IPS-20b (cell line): ENCODE measurements around the gene MRC1.

ENCODE experiments used
- H3K27ac ChIP-seq: one replicate; pipeline ENCODE4 v1.5.1; 2013; ENCODE audit warnings: low read length
- H3K27me3 ChIP-seq: 2 replicates; pipeline ENCODE4 v1.6.1; 2013; ENCODE audit warnings: mild to moderate bottlenecking, low read length, inconsistent platforms; ENCODE audit not compliant: insufficient read depth
- H3K36me3 ChIP-seq: 2 replicates; pipeline ENCODE4 v1.6.1; 2013; ENCODE audit warnings: low read depth, mild to moderate bottlenecking, inconsistent platforms, low read length, moderate library complexity; ENCODE audit not compliant: insufficient read depth
- H3K4me1 ChIP-seq: 2 replicates; pipeline ENCODE4 v1.6.1; 2013; ENCODE audit warnings: mild to moderate bottlenecking, control low read depth, inconsistent platforms, low read length, moderate library complexity; ENCODE audit not compliant: insufficient read depth
- H3K4me3 ChIP-seq: 2 replicates; pipeline ENCODE4 v1.5.1; 2013; ENCODE audit warnings: mild to moderate bottlenecking, low read length, inconsistent platforms
- H3K9ac ChIP-seq: 2 replicates; pipeline ENCODE4 v1.6.1; 2013; ENCODE audit warnings: low read depth, mild to moderate bottlenecking, inconsistent platforms, low read length, moderate library complexity
- H3K9me3 ChIP-seq: 2 replicates; pipeline ENCODE4 v1.6.1; 2013; ENCODE audit warnings: mild to moderate bottlenecking, low read depth, low read length, inconsistent platforms; ENCODE audit not compliant: insufficient read depth

The MRC1 gene

DNA sequence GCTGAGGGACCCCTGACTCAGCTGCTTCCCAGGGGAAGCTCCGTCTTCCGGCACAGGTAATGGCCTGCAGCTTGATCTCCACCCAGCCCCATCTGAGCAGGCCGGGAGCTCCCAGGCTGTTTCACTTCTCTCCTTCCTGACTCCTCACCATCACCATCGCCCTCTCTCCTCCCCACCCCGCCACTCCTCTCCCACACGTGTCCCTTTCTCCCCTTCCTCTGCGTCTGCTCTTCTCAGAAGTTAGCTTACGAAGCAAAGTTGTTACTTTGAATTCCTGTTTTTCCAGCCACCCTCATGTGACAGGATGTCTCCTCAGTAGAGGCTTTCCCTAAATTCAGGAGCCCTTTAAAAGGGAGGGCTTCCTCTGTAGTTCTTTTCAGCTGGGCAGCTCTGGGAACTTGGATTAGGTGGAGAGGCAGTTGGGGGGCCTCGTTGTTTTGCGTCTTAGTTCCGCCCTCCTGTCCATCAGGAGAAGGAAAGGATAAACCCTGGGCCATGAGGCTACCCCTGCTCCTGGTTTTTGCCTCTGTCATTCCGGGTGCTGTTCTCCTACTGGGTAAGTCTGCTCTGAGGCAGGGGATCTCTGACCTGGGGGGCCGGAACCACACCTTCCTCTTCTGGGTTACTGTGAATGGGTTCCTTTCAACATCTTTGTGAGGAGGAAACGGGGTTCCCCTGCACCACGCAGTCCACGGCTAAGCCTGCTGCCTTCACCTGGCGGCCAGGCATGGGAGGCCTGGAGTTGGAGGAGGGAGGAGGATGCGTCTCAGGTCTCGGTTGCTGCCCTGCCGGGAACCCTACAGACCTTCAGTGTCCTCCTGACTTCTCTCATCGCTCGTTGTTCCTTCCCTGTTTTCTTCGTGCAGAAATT is at the start of gene MRC1:
TSS of gene MRC1 (plus strand) at position 378 of the 871 bp plus-strand sequence. CDS start at position 496, 118 bp downstream.
- Histone ChIP-seq H3K36me3 (no peaks in the 10 kb centered on the region), H3K9ac (no peak within 1 kb of the TSS), H3K4me1 (no peaks in the 10 kb centered on the region), H3K4me3 (no peak within 1 kb of the TSS), H3K27me3 (no peaks in the 10 kb centered on the region; the same call in 1 of the 2 replicates), H3K9me3 (no peaks in the 10 kb centered on the region), H3K27ac (no peak within 1 kb of the TSS)

DNA sequence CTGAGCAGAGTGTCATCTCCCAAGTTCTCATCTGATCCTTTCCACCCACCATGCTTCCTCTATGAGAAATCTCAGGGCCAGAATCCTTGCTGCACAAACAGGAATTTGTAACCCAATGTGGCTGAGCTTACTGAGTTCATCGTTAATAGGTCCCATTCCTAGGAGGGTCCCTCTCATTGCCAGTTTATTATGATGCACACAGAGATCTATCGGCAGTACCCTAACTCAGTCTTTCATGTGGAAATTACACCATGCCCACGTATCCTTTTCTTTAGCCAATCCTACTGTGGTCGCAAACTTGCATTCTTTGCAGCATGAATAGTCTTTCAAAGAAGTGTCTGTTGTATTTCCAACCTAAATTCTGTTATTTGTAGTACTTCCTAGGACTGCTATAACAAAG is 45.0 kb upstream of the MRC1 start:
- no peaks in the 10 kb centered on the region for H3K36me3 ChIP-seq
- H3K4me1 ChIP-seq = no peaks in the 10 kb centered on the region
- no peak overlapping the region for H3K4me3 ChIP-seq
- H3K9me3 ChIP-seq = no peaks in the 10 kb centered on the region
- no peak overlapping the region for H3K9ac ChIP-seq
- H3K27ac ChIP-seq = no peak overlapping the region
- H3K27me3 ChIP-seq = peaks cover 57% of the 10 kb centered on the region

DNA sequence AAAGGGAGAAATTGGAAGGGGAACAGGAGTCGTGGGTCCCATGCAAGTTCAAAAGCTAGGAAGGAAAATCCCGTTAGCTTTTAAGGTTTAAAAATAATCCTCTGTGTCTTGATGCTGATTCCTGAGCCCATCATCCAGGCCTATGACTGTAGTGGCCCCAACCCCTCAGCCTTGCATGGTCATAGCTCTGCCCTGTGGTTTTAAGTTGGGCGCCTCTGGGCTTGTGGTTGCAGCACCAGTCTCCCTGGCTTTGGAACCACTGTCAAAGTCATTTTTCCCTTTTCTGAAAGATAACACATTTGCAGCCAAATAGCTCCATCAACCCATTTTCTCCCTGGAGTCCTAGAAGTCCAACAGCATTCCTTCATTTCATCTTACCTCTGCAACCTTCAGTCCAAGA is 43.5 kb upstream of the MRC1 start:
- no peak overlapping the region for H3K27ac ChIP-seq
- no peaks in the 10 kb centered on the region for H3K4me1 ChIP-seq
- no peaks in the 10 kb centered on the region for H3K36me3 ChIP-seq
- H3K9me3 ChIP-seq = no peaks in the 10 kb centered on the region
- H3K9ac ChIP-seq = no peak overlapping the region
- no peak overlapping the region for H3K4me3 ChIP-seq
- H3K27me3 ChIP-seq = peaks cover 57% of the 10 kb centered on the region

DNA sequence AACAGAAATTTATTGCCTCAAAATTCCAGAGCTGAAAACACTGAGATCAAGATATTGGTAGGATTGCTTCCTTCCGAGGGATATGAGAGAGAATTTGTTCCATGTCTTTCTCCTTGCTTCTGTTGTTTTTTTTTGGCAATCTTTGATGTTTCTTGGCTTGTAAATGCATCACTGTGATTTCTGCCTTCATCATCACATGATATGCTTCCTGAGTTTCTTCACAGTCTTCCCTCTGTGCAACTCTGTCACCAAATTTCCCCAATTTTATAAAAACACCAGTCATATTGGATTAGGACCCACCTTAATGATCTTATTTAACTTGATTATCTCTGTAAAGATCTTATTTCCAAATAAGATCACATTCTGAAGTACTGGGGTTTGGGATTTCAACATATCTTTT is 42.4 kb upstream of the MRC1 start:
- Histone ChIP-seq H3K36me3 (no peaks in the 10 kb centered on the region), H3K4me3 (no peak overlapping the region), H3K27me3 (peaks cover 51% of the 10 kb centered on the region), H3K4me1 (no peaks in the 10 kb centered on the region), H3K9me3 (no peaks in the 10 kb centered on the region), H3K9ac (no peak overlapping the region), H3K27ac (no peak overlapping the region)

DNA sequence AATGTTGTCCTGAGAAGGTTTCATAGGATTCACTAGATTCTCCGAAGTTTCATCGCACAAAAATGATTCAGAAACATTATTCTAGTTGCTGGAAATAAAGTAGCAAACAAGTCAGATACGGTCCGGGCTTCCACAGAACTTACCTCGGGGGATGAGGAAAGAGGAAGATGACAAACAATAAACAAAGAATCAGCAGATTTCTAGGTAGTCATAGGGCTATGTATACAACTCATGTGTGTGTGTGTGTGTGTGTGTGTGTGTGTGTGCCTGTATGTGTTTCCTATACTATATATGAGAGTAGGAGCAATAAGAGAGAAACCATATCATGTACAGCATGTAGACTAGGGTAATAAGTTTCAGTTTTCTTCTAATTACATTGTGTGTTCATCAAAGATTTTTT is 40.7 kb upstream of the MRC1 start:
- Histone ChIP-seq H3K36me3 (no peaks in the 10 kb centered on the region), H3K9me3 (no peaks in the 10 kb centered on the region), H3K4me1 (no peaks in the 10 kb centered on the region), H3K27me3 (peaks cover 35% of the 10 kb centered on the region), H3K4me3 (no peak overlapping the region), H3K27ac (no peak overlapping the region), H3K9ac (no peak overlapping the region)

DNA sequence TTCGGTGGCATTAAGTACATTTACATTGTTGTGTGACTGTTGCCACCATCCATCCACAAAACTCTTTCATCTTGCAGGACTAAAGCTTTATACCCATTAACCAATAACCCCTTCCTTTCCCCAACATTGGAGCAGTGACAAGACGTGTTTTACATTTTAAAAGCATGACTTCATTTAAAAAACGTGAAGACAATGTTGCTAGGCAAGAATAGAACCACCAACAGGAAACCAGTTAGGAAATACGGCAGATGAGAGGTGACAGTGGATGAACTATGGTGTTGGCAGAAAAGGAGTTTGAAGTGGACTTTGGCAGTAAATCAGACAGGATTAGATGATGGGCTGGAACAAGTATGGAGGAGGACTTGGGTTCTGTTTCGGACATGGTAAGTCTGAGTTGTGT is 40.2 kb upstream of the MRC1 start:
- H3K27me3 ChIP-seq = peaks cover 30% of the 10 kb centered on the region
- H3K9ac ChIP-seq = no peak overlapping the region
- H3K4me1 ChIP-seq = no peaks in the 10 kb centered on the region
- no peak overlapping the region for H3K27ac ChIP-seq
- H3K36me3 ChIP-seq = no peaks in the 10 kb centered on the region
- no peak overlapping the region for H3K4me3 ChIP-seq
- H3K9me3 ChIP-seq = no peaks in the 10 kb centered on the region

DNA sequence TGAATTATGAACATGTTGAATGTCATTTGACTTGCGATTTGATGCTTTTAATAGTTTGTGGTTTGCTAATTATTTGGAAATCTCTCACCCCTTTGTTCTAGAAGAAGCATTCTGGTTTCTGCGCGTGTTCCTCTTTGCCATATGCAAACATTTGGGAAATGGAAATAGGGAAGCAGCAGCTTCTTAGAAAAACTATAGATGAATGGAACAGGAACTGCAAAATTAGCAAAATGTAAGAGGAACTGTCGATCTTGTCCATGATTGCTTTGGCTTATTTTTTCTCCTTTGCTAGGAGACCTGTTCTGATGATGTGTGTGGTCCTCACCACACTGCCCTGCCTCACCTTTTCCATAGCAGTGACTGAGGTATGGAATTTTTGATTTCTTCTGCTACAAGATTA is 38.1 kb upstream of the MRC1 start:
- H3K36me3 ChIP-seq = no peaks in the 10 kb centered on the region
- H3K9ac ChIP-seq = no peak overlapping the region
- no peaks in the 10 kb centered on the region for H3K4me1 ChIP-seq
- no peak overlapping the region for H3K4me3 ChIP-seq
- no peaks in the 10 kb centered on the region for H3K9me3 ChIP-seq
- no peak overlapping the region for H3K27ac ChIP-seq
- peaks cover 10% of the 10 kb centered on the region for H3K27me3 ChIP-seq

DNA sequence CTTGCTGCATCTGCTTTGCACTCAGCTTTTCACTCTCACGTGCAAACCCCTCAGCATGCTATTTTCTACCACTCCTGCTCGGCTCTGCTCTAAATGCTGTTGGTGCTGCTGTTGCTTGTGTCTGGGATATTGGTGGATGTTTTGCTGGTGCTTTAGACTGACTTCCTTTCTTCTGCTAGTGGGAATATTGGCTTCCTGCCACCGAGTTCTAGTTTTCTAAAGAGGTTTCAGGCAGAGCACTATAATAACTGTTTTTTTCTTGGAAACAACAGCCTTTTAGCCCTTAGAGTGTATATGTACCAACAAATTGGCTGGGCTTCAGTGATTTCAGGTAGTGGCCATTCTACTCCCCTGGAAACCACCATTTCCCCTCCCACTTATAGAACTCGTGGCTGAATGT is 29.4 kb upstream of the MRC1 start:
- no peaks in the 10 kb centered on the region for H3K36me3 ChIP-seq
- H3K9me3 ChIP-seq = no peaks in the 10 kb centered on the region
- no peaks in the 10 kb centered on the region for H3K4me1 ChIP-seq
- no peak overlapping the region for H3K9ac ChIP-seq
- no peak overlapping the region for H3K4me3 ChIP-seq
- no peaks in the 10 kb centered on the region for H3K27me3 ChIP-seq
- H3K27ac ChIP-seq = no peak overlapping the region

DNA sequence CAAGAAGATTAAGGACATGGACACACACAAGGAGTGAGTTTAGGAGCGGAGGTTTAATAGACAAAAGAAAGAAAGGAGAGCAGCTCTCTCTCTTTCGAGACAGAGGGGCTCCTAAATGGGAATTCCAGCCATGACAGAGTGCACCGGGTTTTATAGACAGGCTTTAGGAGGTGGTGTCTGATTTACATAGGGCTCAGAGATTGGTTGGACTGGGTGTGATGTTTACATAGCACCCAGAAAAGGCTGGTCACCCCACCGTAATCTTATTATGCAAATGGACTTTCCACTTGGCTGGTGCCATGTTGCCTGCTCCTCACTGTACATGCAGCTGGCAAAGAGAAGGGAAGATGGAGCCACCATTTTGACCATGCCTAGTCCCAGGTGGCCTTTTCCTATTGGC is 28.4 kb upstream of the MRC1 start:
- Histone ChIP-seq H3K27me3 (no peaks in the 10 kb centered on the region), H3K36me3 (no peaks in the 10 kb centered on the region), H3K4me1 (no peaks in the 10 kb centered on the region), H3K9me3 (no peaks in the 10 kb centered on the region), H3K9ac (no peak overlapping the region), H3K27ac (no peak overlapping the region), H3K4me3 (no peak overlapping the region)

DNA sequence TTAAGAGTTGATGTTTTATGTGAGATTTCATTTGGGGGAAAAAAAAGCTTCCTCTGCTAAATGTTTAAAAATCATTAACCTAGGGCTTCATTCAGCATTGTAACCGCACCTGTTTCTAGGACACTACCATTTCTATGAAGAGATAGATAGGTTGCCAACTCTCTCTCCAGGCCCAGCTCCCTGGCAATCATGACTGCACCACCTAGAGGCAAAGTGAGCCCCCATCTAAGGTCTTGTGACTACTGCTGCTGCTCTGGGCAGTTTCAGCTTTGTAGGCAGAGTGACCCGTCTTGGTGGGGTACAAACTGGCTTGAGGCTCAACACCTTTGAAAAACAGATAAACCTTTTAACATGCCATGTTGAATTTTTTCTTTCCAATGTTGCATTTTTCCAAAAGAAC is 27.3 kb upstream of the MRC1 start:
- Histone ChIP-seq H3K27ac (no peak overlapping the region), H3K27me3 (no peaks in the 10 kb centered on the region), H3K36me3 (no peaks in the 10 kb centered on the region), H3K9me3 (no peaks in the 10 kb centered on the region), H3K4me3 (no peak overlapping the region), H3K9ac (no peak overlapping the region), H3K4me1 (no peaks in the 10 kb centered on the region)

DNA sequence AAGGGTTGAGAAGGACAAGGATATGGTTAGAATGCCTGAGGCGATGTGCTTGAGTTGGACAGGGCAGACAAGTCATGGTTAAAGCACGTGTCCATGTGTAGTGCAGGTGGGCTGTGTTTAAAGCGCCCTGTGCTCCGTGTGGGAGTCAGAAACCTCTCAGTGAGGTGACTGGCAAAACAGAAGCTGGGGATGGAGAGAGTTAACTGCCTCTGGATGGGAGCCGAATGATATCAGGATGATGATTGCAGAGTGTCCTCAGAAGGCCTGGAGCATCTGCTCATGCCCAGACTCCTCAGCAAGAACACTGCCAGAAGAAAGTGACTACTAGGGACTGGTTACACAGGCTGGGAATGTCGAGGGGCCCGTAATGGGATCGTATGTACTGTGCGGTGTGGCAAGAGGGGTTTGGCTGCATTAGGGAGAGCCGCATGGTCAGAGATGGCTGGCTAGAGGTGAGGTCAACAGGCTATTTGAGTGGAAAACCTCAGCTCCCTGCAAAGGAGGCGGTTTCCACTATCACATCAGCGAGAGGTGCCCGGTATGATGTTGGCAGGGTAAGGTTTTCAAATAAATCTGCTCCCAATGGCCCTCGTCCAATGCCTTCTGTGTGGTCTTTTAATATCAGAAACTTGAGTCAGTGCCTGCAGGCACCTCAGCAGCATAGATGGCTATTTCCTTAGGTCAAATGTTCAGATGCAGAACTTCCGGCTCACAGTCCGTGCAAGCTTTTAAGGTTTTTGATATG is 26.1 kb upstream of the MRC1 start:
- Histone ChIP-seq H3K9ac (no peak overlapping the region), H3K27ac (no peak overlapping the region), H3K9me3 (no peaks in the 10 kb centered on the region), H3K27me3 (no peaks in the 10 kb centered on the region), H3K36me3 (no peaks in the 10 kb centered on the region), H3K4me1 (no peaks in the 10 kb centered on the region), H3K4me3 (no peak overlapping the region)

DNA sequence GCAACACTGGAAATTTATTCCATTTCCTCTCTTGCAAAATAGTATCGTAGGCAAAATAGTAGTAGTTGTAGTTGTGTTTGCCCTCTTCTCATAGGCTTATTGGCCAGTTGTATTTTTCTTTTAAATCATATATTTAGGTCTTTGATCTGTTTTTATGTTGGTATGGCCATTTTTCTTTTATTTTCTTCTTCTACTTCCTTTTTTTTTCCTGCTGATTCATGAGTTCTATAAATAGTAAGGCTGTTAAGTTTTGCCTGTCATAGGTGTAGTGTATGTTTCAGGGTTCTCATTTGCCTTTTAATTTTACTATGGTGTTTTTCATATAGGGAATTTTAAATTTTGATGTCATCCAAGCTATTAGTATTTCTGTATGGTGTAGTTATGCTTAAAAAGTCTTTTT is 25.4 kb upstream of the MRC1 start:
- no peaks in the 10 kb centered on the region for H3K36me3 ChIP-seq
- no peaks in the 10 kb centered on the region for H3K27me3 ChIP-seq
- no peak overlapping the region for H3K4me3 ChIP-seq
- no peak overlapping the region for H3K27ac ChIP-seq
- H3K9ac ChIP-seq = no peak overlapping the region
- H3K4me1 ChIP-seq = no peaks in the 10 kb centered on the region
- H3K9me3 ChIP-seq = no peaks in the 10 kb centered on the region
